Activated T-helper 1 cell treated with Interleukin-2 at 50 U/mL for 16 hours (primary cell): ENCODE measurements around the gene ADGRL4.
"Not testable (repeated sequence)": the region's sequence is repeated elsewhere in the genome, so short reads cannot be mapped to it uniquely, and the experiment has no call there.

Experiments used
- DNase-seq: peaks from one replicate; pipeline ENCODE4 v3.0.0-alpha.2; 2020; ENCODE audit warnings: low read depth

Gene ADGRL4

GRCh38 chr1:78916986-78917385 is 89.5 kb downstream of the ADGRL4 start:
- no peak for DNase-seq

DNA sequence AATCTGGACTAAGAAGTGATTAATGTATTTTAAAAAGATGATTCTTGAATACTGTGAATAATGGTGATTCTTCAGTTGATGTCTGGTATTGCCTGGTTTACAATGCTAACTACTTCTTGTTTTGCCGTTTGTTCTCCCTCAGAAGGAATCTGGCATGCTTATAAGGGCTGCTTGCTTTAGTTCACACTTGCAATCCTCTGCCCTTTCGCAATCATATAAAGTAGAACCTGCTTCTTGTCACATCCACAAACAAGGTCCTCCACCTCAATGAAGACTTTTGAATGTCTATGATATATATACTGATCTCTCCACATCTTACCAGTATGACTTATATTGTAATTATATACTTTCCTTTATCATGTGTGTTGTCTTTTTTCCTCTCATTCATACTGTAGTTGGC is 92.6 kb downstream of the ADGRL4 start:
- DNase-seq, result no peak

DNA sequence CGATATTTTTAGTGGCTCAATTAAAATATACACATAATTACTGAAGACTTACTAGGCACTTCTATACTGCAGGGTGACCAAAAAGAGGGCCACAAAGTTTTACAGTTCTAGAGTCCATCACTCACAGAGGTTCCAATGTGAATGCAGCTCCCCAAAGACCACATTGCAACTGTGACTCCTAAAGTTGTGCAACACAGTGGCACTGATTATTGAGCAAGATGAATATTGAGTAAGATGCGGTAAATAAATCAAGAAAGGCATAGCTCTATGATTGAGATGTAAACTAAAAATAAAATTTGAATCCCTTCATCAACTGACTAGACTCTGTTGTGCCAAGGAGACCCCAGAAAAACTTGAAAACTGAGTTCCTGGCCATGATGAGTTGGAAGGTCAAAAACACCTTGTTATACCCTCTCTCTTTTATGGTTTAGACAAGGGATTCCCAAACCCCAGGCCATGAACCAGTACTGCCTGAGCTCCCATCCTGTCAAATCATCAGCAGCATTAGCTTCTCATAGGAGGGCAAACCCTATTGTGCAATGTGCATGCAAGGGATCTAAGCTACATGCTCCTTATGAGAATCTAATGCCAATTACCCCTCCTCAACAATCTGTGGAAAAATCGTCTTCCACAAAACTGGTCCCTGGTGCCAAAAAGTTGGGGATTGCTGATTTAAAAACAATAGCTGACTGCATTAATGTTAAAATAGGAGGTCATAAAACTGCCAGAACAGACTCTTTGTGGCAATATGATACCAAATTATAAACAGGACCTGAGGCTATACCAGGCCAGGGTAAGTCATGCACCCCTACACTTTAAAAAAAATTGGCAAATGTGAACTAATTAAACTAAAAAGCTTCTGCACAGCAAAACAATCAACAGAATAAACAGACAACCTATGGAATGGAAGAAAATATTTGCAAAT is 94.3 kb downstream of the ADGRL4 start:
- DNase-seq, result no peak

- DNase-seq, result no peak
Observed at GRCh38 chr1:78902641-78903040, 103.9 kb downstream of the ADGRL4 start.

DNA sequence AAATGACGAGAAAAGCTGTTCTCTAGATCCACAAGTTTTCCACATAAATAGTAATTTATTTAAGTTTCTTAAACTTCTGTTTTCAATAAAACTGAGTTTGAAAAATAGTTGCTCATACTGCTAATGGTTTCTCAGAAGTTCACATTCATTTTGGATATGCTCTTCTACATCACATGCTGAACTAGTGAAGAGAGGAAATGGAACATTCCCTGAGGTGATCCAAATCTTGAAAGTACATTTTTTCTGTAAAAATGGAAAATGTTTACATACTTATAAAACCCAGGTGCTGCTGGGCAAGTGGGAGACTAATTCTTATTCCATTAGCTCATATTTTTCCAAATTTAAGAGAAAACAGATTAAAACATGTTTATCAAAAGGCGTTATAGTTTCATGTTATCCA is 111.7 kb downstream of the ADGRL4 start:
- DNase-seq, result no peak

DNA sequence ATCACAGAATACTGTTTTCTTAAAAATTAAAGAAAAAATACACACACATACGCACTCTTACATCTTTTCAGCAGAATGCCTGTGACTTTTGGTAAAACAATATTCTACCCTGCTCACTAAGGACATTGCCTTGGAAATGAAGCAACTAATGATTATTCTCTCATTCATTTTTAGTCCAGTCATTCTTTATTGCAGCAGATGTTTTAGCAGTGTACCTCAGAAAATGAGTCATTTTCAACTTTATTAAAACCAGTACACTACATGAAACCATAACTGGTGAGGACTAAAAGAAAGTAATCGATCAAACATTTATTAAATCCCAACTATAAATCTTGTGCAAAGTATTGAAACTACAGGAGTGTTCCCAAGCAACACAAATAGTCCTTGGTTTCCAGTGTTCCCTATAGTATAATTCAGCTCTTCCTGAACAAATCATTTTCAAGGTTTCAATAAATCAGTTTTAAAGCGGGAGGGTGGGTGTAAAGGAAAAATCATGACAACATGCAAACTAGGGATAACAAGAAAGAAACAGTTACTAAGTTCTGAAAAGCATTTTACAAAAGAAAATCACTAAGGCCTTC is 114.2 kb downstream of the ADGRL4 start:
- DNase-seq, result no peak

GRCh38 chr1:78887458-78887857 is 119.1 kb downstream of the ADGRL4 start:
- no peak for DNase-seq

GRCh38 chr1:78884685-78885452 is 121.7 kb downstream of the ADGRL4 start:
- DNase-seq, result no peak

DNA sequence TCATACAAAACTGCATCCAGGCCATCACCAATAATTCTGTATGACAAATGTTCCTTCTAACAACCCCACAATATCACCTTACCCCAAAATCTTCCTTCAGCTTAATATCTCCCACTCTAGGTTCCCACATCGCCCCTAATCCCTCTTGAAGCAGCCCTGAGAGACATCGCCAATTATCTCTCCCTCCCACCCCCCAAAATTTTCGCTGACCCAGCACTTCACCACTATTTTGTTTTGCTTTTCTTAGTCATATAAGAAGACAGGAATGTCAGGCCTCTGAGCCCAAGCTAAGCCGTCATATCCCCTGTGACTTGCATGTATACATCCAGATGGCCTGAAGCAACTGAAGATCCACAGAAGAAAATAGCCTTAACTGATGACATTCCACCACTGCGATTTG is 126.3 kb downstream of the ADGRL4 start:
- no peak for DNase-seq

- DNase-seq, result not testable (repeated sequence)
Observed at GRCh38 chr1:78875986-78876385, 130.5 kb downstream of the ADGRL4 start.

GRCh38 chr1:78872801-78873200 is 133.7 kb downstream of the ADGRL4 start:
- DNase-seq, result not testable (repeated sequence)

DNA sequence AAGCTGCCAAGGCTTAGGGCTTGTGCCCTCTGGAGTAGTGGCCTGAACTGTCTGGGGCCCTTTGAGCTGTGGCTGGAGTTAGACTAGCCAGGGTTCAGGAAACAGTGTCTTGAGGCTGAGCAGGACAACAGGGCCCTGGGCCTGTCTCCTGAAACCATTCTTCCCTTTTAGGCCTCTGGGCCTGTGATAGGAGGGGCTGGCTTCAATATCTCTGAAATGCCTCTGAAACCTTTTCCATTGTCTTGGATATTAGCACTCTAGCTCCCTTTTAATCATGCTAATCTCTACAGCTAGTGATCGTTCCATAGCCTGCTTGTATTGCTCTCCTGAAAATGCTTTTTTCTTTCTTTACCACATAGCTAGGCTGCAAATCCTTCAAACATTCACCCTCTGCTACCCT is 135.3 kb downstream of the ADGRL4 start:
- no peak for DNase-seq

GRCh38 chr1:78869136-78869535 is 137.4 kb downstream of the ADGRL4 start:
- DNase-seq, result no peak

DNA sequence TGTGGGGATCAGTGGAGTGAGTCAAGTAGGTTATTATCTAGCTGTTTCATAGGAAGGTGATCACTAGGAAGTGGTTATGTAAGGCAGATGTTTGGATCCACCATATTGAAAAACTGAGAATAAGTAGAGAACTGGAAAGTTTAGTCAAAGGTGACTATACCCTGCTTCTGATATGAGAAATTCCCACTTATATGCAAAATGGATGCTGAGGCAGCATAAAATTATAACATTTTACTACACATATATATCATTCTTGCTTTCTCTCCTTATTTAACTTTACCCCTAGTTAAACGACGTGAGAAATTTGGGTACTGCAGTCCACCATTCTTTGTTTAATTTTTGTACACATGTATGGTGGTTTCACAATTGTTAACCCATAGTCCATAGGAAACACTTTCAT is 142.4 kb downstream of the ADGRL4 start:
- DNase-seq, result no peak

DNA sequence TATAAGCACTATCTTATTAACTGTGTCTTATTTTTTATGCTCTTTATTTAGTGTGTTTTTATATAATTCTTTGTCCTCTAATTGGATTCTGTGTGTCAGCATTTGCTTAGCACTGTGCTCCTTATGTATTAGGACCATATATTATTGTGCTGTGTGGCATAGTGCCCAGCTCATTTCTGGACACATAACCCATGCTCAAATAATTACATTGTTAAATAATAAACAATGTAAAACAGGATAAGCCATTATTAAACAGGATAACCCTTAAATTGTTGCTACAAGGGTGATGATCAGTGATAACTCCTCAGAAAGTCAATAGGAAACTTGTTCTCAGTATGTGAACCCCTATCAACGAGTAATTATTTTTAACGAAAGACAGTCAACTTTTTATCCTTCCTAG is 150.4 kb downstream of the ADGRL4 start:
- DNase-seq, result no peak

GRCh38 chr1:78855258-78855657 is 151.3 kb downstream of the ADGRL4 start:
- no peak for DNase-seq

- no peak for DNase-seq
Observed at GRCh38 chr1:78854556-78854955, 152.0 kb downstream of the ADGRL4 start.

DNA sequence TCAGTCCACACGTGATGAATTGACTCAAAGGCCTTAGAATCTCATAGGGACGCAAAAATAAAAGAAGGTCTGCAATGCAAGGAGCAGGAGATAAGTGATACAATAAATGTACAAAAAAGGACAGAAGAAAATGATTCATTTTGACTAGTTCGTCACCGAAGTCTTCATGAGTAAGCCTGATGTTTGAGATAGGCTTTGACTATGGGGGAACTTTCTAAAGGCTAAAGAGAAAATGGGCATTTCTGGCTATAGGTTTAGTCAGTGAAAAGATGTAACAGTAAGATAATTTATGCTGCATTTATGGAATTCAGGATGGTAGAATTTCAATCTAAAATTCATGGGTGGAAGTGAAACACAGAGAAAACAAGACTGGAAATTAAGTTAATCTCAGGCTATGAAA is 163.0 kb downstream of the ADGRL4 start:
- no peak for DNase-seq

- DNase-seq, result no peak
Observed at GRCh38 chr1:78843111-78843510, 163.4 kb downstream of the ADGRL4 start.

DNA sequence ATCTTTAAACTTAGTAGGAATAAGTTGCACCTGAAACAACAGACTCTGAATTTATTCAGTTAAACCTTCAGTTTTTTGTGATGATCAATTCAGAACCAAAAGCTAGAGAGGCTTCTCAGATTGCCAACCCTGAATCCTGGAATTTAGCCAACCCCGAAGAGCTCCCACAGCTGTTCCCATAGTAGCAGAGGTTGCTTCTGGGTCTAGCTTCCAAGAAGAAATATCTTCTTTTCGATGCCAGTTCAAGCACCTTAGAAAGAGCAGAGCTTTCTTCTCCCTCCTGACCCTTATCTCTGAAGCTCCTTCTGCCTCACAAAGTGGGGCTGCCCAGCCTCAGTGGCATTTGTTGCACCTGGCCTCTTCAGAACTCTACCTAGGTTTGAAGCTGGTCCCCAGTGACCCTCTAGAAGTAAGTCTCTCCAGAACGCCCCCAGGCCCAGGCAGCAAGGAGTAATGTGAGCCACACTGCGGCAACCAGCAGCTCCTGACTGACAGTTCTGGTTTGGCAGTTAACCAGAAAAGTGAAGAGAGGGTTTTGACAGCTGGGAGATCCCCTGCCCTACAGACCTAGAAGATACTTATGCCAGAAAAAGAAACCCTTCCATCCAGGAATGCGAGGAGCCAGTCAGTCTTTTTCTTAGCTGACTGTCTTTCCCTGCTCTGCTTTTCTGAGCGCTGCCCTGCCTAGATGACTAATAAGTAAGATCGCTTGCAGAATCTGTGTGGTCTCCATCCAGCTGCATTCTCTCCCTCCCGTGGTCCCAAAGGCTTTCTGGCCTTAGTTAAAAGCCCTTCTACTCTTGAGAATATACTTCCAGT is 165.9 kb downstream of the ADGRL4 start:
- DNase-seq, result no peak
